Measurements from ENCODE around the gene COCH.
"Not testable (repeated sequence)": the region's sequence is repeated elsewhere in the genome, so short reads cannot be mapped to it uniquely, and the experiment has no call there.

Gene COCH

DNA sequence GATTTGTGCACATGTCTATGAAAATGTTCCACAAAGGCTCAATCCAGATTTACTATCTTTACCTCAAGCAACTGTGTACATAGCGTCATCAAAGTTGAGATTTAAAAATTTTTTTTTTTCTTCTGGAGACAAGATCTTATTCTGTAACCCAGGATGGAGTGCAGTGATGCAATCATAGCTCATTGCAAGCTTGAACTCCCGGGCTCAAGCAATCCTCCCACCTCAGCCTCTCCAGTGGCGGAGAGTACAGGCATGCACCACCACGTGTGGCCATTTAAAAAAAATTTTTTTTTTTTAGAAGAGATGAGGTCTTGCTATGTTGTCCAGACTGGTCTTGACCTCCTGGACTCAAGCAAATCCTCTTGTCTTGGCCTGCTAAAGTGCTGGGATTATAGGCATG is 2.3 kb downstream of the COCH start:
- no peak for DNase-seq

GRCh38 chr14:30882431-30882830 is 8.1 kb downstream of the COCH start:
- no peak for DNase-seq

- no peak for DNase-seq
Observed at GRCh38 chr14:30883508-30884294, 9.3 kb downstream of the COCH start.

DNA sequence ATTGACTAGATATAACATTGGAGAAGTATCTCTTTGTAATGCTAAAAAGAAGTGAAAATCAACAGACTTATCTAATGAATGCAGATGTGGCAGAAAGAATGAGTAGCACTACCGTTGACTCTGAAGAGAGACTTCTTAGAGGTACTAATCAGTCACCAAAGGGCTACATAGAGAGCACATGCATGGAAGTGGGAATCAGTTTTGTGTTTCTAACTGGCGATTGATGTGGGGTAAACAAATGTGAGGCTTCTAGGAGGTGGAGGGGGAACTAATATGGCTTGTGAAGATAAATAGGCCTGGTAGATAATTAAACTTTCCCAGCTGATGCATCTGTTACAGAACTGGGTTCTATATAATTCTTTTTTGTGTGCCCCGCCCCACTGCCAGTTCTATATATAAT is 10.5 kb downstream of the COCH start:
- DNase-seq: no peak

DNA sequence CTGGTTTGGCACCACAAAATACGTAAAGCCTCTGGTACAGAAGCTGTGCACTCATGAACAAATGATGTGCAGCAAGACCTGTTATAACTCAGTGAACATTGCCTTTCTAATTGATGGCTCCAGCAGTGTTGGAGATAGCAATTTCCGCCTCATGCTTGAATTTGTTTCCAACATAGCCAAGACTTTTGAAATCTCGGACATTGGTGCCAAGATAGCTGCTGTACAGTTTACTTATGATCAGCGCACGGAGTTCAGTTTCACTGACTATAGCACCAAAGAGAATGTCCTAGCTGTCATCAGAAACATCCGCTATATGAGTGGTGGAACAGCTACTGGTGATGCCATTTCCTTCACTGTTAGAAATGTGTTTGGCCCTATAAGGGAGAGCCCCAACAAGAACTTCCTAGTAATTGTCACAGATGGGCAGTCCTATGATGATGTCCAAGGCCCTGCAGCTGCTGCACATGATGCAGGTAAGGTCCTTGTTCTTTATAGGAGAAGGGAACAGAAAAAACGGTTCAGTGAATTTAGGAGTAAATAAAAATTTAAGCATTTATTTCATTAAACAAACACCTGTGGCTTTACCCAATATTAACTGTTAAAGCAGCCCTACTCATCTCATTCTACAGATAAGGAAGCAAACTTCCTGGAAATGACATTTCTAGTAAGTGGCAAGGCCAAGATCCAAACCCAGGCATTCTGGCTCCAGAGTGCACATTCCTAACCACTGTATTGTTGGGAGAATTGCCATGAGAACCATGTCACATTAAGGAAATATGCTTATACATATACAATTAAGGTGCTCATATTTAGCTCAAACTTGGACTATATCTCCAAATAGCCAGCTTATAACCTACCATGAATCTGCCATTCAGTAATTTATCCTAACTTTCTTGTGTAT is 11.7 kb downstream of the COCH start:
- no peak for DNase-seq

DNA sequence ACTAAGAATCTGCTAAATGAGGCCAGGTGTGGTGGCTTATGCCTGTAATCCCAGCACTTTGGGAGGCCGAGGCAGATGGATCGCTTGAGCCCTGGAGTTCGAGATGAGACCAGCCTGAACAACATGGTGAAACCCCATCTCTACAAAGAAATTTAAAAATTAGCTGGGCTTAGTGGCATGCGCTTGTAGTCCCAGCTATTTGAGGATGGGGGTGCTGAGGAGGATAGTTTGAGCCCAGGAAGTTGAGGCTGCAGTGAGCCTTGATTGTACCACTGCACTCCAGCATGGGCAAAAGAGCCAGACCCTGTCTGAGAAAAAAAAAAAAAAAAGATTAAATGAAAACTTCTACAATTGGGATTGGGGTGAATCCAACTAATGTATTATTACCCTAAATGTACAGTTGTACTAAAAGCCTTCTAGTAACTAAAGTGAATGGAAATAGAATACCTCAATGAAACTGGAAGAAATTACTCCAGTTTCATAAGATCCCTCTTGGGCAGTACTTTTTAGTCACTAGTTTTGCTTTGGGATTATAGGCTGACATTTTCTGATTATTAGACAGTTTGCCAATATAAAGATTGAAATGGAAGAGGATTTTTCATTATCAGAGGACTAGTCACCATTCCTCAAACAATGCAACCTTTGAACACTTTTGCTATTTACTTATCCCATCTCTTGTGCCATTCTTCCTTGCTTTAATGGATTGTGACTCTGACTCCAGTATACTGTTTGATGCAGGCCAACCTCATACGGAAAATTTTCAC is 14.3 kb downstream of the COCH start:
- no peak for DNase-seq

DNA sequence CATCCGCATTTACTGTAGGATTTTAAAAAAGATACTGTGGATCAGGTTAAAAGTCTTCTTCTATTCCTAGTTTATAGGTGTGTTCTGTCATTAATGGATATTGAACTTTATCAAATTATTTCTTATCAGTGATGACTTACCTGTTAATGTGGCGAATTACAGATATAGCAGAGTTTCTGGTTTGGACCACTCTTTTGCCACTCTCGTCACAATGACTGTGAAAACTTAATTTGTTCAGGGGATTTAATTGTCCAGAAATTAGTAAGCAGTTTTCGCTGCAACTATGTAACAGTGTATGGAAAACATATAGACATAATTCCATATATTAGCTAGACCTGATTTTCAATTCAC is 14.9 kb downstream of the COCH start:
- no peak for DNase-seq

DNA sequence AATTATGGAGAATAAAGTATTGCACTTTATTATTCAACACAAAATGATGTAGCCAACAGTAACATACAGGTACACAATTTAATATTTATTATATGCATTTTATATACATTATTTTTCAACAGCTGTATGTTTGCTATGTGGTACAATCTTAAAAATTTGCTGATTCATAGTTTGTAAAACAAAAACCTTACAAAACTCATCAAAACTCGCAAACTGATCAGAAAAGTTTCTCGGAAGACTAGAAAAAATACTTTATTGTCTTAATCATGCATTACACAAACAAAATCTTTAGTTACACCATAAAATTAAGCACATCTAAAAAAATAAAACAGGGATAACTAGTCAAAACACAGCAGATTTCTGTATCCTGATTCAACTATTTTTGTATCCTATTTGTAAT is 19.5 kb downstream of the COCH start:
- no peak for DNase-seq

- DNase-seq: no peak
Observed at GRCh38 chr14:30894923-30895515, 20.7 kb downstream of the COCH start.

DNA sequence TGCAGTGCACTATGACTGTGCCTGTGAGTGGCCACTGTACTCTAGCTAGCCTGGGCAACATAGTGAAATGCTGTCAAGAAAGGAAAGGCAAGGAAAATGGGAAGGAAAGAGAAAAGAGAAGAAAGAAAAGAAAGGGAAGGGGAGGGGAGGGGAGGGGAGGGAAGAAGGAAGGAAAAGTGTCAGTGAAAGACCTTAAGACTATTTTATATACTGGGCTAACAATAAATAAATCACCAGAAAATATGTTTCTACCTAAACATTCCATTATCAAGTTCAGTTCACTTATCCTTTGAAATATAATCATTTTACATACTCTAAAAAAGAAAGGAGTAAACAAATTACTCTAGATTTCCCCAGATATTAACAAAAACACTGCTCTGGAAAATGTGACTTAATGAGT is 22.1 kb downstream of the COCH start:
- no peak for DNase-seq

DNA sequence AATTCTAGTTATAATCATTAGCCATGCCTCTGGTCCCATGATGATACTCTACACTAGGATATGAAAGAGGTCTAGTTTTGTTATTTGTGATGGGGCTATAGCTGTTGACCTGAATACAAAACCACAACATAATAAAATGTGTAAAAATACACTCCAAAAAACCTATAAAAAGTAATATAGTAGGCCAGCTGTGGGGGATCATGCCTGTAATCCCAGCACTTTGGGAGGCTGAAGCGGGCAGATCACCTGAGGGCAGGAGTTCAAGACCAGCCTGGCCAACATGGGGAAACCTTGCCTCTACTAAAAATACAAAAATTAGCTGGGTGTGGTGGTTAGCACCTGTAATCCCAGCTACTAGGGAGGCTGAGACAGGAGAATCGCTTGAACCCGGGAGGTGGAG is 22.8 kb downstream of the COCH start:
- DNase-seq: not testable (repeated sequence)

GRCh38 chr14:30903285-30904124 is 29.1 kb downstream of the COCH start:
- no peak for DNase-seq

GRCh38 chr14:30906752-30907658 is 32.6 kb downstream of the COCH start:
- DNase-seq: peak; percentile 21 to 34

DNA sequence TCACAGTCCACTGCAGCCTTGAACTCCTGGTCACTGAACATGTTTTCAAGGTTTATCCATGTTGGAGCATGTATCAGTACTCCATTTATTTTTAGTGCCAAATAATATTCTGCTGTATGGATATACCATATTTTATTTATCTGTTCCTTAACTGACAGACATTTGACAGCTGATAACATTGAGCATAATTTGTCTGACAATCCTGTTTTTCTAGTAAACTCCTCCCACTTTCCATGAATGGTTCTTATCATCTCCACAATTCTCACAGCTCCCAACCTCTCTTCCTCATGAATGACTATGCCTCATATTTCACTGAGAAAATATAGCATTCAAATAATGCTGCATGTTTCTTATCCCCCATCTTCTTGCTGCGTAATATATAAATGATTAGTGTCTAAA is 33.3 kb downstream of the COCH start:
- DNase-seq: no peak

- DNase-seq: no peak
Observed at GRCh38 chr14:30908826-30909225, 34.5 kb downstream of the COCH start.

DNA sequence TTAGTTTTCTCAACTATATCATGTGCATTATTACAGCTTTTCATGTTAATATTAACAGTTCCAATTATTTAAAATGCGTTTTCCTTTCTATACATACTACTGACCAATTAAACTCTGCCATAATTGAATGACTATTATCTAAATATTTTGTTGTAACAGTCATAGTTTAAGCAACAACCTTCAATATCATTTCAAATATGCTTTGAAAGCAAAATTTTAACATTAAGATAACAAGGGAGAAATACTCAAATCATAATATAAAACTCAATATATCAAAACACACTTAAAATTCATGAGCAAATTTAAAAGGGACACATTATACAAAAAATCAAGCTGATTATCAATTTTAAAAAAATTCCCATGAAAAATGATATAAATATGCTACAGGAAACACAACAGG is 40.5 kb downstream of the COCH start:
- DNase-seq: no peak

GRCh38 chr14:30915596-30915995 is 41.2 kb downstream of the COCH start:
- no peak for DNase-seq

- DNase-seq: no peak
Observed at GRCh38 chr14:30921305-30921704, 46.9 kb downstream of the COCH start.

DNA sequence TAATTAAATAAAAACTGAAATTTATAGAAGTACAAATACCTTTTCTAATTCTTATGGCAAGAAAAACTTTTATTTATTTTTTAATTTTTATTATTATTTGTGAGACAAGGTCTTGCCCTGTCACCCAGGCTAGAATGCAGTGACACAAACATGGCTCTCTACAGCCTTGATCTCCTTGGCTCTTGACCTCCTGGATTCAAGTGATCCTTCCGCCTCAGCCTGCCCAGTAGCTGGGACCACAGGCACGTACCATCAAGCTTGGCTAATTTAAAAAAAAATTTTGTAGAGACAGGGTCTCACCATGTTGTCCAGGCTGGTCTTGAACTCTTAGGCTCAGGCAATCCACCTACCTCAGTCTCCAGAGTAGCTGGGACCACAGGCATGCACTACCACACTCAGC is 47.4 kb downstream of the COCH start:
- no peak for DNase-seq

- no peak for DNase-seq
Observed at GRCh38 chr14:30925254-30925653, 50.9 kb downstream of the COCH start.

DNA sequence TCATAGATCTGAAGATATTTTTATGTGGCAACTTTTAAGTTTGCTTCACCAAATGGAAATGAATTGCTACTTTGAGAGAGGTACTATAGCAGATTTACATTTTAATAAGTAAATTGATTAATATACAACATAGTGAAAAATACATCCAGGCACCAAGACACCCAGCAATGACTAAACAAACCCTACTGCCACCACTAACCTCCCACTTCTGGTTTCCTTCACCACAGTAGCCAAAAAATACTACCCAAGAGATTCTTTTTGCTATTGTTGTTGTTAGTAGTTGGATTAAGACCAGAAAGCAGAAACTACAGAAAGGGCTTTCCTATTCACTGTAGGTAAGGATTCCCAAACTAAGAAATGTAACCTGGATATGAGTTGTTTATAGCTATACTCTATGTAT is 54.1 kb downstream of the COCH start:
- no peak for DNase-seq

Data from NCI-H446 (cell line).